Activated CD4-positive, alpha-beta T cell treated with anti-CD3 and anti-CD28 coated beads, Interleukin-2, amount 50 U/mL, for 4 hours (primary cell): Measurements from ENCODE around the gene PRM3.
A peak's percentile ranks its signal among the peaks of the same experiment; 100 is the strongest.

Source experiments
- DNase-seq, 2 experiments: peaks; one replicate each; pipeline ENCODE4 v3.0.0-alpha.2; 2020

Gene PRM3

DNA sequence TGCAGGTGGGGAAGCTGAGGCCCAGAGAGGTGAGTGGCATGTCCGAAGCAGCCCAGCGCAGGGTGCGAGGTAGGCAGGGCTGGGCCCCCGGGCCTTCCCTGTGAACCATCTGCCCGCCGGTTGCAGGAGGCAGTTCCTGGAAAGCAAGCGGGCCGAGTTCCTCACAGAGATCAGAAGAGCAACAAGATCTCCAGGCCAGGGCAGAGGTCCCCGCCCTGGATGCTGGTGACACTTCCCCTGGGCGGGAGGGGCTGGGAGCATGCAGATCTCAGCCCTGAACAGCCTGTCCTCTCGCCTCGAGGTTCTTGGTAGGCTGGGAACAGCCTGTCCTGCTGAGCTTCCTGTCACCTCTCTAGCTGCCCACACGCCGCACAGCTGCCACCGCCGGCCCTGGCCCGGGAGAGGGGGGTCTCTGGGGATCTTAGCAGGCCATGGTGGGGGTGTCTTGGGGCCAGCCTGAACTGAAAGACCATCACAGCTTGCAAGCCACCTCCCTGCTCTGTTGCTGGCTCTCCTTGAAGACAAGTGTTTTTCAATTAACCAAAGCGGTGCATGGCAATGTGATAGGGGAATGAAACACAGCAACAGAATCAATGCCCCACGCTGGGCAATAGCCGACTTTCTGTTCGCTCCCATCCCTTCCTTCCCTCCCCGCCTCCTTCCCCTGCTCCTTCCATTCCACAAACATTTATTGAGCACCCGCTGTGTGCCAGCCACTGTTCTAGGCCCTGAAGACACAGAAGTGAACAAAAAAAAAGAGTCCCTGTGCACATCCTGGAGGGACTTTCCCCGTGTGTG lies 49.1 kb downstream of the PRM3 start:
- peak; percentile 20 to 25 for DNase-seq
